Activated CD8-positive, alpha-beta memory T cell treated with anti-CD3 and anti-CD28 coated beads, Interleukin-2, amount 50 U/mL, for 1 hour (primary cell): ENCODE results near the gene ACOX2.
A peak's percentile ranks its signal among the peaks of the same experiment; 100 is the strongest.

ENCODE experiments used
- DNase-seq: peaks from one replicate; pipeline ENCODE4 v3.0.0-alpha.2; 2020; ENCODE audit errors: extremely low read depth

Gene ACOX2

GRCh38 chr3:58474348-58474911 lies 62.6 kb downstream of the ACOX2 start:
- DNase-seq: no peak

GRCh38 chr3:58473275-58473674 lies 63.7 kb downstream of the ACOX2 start:
- DNase-seq: no peak

DNA sequence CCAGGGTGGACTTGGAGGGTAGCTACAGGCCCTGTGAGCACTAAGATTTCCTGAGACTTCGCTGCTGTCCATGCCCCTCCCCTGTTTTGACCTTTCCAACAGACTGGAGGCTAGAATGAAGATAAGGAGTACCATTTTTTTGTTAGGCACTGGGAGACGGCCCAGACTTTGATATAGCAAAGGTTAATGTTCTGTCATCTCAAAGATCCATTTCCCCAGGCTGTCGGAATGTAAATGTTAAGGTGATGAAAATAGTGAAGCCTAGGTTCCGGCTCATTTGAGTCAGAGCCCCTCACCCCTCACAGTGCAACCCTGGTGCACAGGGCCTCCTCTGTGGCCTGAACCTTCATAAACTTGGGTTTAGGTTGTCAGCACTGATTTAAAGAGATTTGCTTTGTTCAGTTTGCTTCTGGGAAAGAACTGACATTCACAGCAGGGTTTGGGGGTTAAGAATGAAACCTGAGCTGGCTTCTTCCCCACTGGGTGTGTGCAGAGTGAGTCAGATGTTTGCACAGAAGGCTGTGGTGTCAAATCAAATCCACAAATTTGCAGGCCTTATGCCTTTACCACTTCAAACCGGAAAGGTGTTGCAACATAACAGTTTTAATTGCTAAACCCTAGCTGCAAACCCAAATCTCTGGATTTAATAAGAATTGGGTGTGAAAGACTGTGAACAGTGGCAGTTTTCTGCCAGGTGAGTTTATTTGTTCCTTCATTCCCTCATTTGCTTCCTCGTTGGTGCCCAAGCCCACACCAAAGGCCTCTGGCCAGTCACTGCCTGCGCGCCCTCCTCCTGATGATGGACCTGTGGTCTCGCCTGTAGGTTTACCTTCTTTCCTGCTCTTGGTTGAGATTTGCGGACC lies 65.7 kb downstream of the ACOX2 start:
- DNase-seq: peak; percentile 16

- no peak for DNase-seq
Observed at GRCh38 chr3:58470363-58471024, 66.5 kb downstream of the ACOX2 start.

GRCh38 chr3:58469096-58469495 lies 67.9 kb downstream of the ACOX2 start:
- DNase-seq: no peak

DNA sequence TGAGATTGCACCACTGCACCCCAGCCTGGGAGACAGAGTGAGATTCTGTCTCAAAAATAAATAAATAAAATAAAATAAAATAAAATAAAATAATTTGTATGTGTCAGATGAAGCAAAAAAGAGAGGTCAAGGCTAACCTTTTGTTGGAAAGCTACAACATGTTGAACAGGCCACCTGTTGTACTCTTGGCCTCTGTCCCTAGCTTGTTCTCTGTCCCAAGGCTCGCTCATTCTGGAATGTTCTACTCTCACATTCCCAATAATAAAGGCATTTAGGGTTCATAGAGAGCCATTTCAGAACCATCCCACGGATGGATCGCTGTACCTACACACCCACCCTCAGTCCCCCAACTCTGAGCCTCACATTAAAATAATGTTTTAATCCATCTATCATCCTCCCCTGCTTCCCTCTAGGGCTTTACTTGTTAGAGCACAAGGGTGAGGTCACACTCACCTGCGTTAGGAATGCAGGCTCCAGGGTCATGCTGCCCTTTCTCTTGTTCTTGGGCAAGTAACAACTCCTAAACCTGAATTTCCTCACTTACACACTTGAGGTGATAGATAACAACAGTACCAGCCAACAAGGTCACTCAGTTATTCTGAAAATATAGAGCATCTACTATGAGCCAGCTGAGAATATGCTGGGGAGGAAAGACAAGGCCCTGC lies 70.0 kb downstream of the ACOX2 start:
- no peak for DNase-seq

GRCh38 chr3:58464866-58465265 lies 72.1 kb downstream of the ACOX2 start:
- DNase-seq: no peak

- DNase-seq: no peak
Observed at GRCh38 chr3:58463942-58464271, 73.1 kb downstream of the ACOX2 start.

GRCh38 chr3:58463181-58463941 lies 73.6 kb downstream of the ACOX2 start:
- DNase-seq: peak; percentile 38

- DNase-seq: no peak
Observed at GRCh38 chr3:58462829-58463180, 74.2 kb downstream of the ACOX2 start.

GRCh38 chr3:58459160-58459559 lies 77.8 kb downstream of the ACOX2 start:
- DNase-seq: no peak
